HG02571 (cell line): ENCODE data around the gene FAM72C.
"Not testable (repeated sequence)": the region's sequence is repeated elsewhere in the genome, so short reads cannot be mapped to it uniquely, and the experiment has no call there.

Experiments used
- ATAC-seq: cut with Tn5 transposase; IDR thresholded peaks from one replicate; pipeline ENCODE4 v1.9.1; 2021; ENCODE audit warnings: mild to moderate bottlenecking, moderate library complexity; ENCODE audit not compliant: unreplicated experiment

Gene FAM72C

DNA sequence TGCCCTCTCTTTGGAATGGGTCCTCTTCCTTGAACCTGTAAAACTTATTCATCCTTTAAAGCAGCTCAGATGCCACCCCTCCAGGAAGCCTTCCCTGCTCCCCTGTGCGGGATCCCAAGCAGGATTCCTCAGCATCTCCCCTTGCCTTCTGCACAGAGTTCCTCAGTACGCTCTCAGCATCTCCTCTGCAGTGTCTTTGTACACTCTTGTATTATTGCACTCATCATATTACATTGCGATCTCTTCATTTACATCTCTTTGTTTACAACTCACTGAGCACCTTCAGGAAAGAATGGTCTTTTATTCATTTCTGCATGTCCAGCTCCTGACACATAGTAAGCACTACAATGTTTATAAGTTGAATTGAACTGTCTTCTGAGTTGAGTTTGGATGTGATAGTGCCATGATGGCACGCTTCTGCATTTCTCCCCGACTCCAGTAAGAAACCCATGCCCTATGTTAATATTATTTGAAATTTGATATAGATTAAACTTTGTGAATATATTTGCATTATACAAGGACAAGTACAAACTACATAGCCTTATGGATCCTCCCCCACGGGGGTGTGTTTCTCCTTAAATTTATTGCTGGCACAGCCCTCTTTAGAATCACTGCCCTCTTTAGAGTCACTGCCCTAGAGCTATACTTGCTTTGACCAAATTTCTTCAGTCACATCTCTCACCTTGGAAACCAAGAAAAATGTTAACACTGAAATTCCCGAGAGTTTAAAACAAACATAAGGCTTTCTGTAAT lies 13.1 kb upstream of the FAM72C start:
- not testable (repeated sequence) for ATAC-seq

DNA sequence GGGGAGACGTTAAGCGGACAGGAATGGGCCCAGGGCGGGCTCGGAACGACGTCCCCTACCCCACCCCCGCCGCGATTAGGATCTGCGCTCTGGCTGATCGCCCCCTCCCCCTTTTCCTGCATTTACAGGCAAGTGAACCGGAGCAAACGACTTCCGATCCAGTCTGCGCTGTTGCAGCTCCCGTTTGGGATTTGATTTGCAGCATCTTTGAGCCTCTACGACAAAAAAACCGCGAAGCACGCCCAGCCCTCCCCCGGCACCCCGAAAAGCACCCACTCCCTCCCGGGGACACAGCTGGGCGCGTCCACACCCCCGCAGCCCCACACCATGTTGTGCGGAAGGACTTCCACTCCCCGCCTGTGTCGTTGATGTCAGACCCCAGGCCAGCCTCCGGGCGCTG lies 2.6 kb upstream of the FAM72C start:
- ATAC-seq: not testable (repeated sequence)

DNA sequence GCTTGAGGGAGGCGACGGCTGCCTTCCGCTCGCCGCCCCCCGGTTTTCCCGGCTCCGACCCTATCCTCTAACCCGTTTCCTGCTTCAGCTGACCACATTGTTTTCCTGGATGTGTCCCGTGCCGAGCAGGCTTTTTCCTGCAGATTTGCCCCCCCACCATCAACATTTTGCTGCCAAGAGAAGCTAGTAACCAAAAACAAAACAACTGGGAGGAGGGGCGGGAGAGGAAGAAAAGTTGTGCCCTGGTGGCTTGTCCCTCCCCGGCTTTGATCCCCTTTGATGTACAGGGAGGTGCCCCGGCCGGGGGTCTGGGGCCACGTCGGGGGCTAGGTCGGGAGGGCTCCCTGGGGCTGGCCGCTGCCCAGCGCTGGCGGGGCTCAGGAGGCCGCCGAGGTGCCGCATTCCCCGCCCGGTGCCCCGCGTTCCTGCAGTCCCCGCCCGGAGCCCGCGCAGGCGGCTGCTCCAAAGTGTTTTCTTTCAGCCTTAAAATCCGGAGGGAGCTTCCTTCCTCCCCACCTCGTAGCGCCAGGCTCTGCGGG lies 2.2 kb upstream of the FAM72C start:
- ATAC-seq: not testable (repeated sequence)

DNA sequence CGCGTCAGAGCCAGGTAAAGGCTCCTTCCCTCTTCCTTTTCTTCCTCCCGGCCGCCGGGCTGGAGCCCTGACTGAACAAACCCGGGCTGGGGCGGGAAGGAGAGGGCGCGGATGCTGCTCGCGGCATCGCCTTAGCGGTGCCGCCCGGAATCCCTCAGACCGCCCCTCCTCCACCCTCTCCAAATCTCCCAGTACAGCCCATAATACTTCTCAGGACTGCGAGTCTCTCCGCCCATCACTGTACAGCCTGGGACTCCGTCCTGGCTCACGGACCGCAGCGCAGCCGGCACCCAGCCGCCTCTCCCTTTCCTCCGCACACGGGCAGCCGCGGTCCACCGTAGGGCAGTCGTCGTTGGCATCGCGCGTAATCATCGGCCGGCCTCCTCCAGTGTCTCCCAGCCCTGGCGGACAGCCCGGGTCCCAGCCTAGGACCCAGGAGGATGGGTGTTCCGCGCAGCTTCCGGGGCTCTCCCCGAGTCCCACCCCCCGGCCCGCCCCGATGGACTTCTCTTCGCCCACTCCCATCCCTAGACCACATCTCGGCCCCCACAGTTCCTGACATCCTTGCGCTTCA lies 1.1 kb upstream of the FAM72C start:
- peak; percentile 7 for ATAC-seq

DNA sequence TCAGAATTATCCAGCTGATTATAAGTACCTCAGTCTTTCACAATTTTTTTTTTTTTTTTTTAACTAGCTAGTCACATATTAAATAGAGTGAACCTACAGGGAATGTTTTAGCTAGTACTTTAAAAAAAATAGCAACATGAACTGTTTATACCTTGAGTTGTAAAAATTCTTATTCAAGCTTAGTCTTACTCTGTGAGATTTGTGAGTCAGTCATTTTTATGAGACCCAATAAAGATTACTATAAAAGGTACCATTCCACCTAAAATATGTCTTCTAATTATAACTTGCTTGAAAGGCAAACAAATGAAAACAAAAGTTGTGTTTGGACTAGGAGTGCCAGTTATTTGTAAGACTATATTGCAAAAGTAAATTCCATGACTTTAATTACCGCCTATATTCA lies 5.9 kb downstream of the FAM72C start:
- ATAC-seq: not testable (repeated sequence)

DNA sequence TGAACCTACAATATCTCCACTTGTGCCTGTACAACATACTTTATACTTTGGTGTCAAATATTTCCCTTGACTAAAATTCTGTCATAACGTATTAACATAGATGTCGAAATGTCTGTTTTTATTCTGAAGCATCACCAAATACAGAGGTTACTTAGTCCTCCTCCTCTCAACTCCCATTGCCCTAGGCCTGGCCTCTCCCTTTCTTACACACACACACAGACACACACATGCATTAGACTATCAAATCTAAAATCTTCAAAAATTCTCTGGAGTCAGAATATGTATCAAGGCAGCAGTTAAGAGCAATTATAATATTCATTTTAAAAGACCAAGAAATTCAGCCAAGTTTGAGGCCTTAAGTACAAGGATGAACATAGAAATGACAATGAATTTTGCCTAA lies 7.5 kb downstream of the FAM72C start:
- not testable (repeated sequence) for ATAC-seq

DNA sequence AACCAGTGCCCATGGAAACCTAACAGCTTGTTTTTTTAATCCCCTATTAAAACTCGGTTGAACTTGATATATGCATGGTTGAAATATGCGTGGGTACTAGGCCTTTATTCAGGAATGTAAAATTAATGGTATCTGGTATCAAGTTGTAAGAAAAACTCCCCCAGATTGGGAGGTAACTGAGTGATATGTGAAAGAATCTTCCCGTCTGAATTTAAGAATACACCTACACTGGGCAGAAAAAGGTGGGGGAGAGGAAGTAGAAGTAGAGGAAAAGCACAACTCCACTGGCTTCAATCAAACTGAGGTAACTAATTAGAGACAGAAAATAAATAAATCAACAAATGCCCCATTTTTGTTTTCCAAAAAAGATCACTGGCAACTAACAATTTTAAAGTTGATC lies 15.9 kb downstream of the FAM72C start:
- ATAC-seq: not testable (repeated sequence)

DNA sequence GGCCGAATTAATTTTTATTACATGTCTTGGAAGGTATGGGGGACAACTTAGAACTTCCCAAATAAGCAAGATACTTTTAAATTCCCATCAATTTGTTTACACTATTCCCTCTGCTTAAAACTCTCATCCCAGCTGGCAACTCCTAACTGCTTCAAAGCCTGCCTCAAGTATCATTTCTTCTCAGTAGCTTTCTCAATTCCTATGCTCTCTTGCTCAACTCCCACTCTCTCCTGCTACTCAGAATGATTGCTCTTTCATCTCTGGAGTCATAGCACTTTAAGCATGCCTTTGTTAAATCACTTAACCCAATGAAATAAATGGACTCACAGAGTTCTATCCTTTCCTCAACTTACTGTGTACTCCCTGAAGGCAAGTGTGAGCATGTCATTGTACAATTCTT lies 18.9 kb downstream of the FAM72C start:
- ATAC-seq: not testable (repeated sequence)

DNA sequence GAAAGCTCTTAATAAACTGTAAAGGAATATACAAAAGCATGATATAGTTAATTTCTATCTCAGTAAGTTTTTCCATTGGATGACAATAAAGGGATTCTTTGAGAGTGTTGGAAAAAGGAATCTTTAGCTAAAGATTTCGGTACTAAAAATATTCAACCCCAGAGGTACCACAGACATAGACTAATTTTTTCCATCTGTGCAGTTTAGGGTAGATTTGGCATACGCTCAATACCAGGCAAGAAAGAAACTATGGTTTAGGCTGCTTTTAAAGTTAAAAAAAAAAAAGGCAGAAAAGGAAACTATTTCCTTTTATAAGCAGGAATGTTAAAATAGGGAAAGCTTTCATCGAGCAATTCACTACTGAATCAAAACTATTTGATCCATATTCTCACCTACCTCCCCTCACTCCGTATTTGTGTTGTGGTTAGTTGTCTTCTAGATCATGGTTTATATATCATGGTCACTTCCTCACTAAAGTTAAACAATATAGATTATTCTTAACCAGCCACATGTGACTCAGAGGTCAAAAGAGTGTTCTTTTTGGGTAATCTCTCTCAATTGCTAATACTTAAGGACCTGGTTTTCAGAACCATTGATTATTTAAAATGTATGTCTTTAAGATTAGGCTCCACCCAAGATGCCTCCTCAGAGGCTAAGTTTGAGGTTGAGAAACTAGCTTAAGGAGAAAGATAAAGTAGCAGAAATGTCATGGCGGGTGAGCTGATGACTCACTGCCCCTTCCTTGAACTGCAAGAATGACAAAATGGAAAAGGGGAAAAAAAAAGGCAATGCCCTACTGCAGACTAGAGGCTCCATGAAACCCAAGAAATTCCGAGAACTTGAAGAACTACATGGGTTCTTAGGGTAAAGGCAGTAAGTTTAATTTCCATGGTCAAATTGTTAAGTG lies 20.0 kb downstream of the FAM72C start:
- ATAC-seq: not testable (repeated sequence)

DNA sequence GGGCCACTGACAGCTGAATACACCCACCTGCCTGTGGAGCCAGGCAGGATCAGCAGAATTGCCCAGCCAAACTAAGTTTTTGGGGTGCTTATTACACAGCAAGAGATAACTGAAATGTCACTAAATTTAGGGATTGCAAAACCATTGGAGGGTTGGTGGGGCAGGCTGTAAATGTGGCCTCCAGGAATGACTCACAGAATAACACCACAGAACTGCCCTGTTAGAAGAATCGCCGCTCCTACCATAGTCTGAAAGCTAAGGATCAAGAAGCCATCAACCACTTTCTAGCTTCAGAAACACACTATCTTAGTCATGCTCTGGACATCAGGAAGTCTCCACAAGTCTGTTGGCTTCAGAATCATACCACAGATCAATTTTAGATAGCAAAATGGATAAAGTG lies 24.0 kb downstream of the FAM72C start:
- not testable (repeated sequence) for ATAC-seq

DNA sequence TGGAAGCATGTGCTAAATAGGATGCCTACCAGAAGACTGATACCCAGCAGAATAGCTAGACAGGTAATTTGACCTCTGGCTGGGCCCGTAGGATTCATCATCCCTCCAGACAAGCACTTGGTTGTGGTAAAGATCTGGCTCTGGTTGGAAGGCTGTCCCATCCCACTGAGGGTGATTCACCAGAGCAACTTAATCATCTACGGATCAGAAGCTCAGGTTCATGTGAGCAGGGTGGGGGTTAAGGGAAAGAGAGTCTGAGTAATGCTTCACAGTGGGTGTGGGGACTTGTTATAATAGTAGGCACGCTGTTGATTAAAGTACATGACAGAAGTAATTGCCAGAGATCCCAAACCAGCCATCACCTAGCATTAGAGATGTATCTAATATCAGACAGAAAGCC lies 26.5 kb downstream of the FAM72C start:
- not testable (repeated sequence) for ATAC-seq

DNA sequence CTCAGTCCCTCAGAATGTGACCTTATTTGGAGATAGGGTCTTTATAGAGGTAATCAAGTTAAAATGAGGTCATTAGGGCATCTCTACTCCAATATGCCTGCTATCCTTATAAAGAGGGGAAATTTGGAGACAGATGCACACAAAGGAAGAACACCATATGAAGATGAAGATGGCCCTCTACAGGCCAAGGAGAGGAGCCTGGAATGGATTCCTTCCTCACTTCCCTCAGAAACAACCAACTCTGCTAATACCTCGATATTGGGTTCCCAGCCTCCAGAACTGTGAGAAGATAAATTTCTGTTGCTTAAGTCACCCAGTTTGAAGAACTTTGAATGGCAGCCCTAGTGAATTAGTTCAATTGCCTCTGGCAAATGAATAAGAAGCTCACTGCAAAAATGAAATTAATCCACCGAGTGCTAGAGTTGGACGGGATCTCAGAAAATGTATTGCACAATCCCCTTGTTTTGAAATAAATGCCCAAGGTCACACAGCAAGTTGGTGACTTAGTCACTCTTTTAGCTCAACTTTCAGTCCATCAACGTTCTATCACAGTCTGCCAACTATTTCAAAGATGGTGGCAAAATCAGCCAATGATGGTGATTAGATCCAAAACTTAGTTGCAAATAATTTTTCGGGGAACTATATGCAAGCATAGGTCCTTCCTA lies 27.1 kb downstream of the FAM72C start:
- ATAC-seq: not testable (repeated sequence)

DNA sequence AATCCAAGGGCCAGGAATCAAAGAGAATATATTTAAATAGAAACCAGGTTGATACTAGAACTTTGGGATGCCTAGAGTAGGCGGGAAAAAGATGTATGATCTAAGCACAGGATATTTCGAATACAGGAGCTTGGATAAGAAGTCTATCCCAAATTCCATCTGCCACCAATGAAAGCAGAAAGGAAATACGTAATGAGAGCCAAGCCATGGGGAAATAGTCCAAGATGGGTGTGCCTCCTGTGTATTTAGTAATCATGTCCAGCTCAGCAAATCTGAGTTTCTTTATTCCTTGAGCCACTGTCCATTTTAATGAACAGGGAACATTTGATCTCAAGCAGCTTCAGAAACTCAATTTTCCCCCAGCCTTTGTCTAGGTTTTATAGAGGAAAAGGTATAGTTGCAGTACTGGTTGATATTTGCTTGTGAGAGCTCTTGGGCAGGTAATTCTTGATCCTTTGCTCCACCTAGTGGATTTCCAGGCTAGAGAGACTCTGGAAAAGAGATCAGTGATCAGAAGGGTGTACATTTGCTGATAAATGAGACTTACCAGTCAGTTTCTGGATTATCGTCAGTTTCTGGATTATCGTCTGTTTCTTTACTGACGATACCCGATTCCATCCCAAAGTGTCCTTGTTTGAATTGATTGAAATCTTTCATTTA lies 28.3 kb downstream of the FAM72C start:
- not testable (repeated sequence) for ATAC-seq

DNA sequence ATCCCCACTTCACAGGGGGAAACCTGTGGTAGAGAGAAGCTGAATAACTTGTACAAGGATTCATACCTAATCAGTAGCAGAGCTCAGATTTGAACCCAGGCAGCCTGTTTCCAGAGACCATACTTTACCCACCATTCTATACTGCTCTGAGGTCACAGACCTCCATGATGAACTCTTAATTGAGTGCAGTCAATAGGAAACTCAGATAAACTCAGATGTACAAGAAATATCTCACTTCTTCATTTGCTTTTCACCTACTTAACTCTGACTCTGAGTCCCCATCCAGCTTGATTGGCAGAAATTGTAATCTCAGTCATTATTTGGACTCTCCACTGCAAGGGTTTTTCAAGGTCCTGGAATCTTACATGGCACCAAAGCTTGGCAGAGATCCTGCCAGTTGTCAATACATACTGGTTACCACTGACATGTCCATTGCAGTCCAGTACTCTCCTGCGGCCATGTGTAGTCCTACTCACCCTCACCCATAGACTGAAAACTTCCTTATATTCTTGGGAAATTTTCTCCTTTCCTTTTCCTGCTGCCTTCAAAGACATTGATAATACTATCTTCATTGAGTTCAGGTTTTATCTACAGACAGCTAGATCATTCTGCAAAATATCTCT lies 29.4 kb downstream of the FAM72C start:
- ATAC-seq: not testable (repeated sequence)

DNA sequence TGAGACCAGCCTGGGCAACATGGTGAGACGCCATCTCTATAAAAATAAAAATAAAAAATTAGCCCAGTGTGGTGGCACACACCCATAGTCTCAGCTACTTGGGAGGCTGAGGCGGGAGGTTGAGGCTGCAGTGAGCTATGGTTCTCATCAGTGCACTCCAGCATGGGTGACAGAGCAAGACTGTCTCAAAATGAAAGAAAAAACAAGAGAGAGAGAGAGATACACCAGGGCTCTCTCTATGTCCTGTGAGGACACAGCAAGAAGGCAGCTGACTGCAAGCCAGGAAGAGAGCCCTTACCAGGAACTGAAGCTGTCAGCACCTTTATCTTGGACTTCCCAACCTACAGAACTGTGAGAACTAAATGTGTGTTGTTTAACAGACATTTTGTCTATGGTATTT lies 32.1 kb downstream of the FAM72C start:
- not testable (repeated sequence) for ATAC-seq

DNA sequence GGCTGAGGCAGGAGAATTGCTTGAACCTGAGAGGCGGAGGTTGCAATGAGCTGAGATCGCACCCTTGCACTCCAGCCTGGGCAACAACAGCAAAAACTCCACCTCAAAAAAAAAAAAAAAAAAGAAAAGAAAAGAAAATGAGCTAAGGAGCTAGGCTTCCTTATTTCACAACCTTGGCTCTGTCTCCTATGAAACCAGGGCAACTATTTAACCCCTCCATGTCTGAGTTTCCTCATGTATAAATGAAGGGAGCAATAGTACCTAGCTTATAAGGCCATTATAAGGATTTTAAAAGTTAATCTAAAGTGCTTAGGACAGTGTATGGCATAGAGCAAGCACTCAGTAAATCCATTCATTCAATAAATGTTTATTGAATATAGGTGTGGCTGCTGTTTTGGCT lies 32.9 kb downstream of the FAM72C start:
- ATAC-seq: not testable (repeated sequence)

DNA sequence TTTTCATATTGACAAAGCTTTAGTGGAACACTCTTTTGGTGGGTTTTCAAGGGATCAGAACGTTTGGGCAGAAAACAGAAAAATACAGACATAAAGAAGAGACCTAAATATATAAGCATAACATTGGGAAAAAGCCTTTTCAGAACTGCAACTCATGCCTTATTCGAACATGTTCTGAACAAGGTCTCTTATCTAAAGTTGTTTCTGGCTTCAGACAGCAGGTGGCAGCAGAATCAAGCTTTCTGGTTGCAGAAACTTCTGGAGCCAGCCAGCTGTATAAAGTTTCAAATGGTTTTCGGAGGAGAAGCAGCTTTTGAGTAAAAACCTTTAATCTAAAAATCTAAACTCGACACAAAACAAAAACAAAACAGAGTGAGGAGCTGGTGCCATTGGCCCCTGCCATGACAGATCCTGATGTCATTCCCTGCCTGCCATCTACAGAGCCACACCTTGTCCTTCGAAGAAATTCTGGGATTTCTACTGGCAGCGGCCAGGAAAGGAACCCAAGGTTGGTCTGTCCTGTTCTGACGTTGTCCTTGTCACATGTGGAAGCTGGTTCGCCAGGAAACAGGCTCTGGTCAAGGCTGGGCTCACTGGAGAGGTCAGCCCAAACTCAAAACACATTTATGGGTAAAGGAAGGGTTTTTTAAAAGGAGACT lies 35.2 kb downstream of the FAM72C start:
- not testable (repeated sequence) for ATAC-seq

DNA sequence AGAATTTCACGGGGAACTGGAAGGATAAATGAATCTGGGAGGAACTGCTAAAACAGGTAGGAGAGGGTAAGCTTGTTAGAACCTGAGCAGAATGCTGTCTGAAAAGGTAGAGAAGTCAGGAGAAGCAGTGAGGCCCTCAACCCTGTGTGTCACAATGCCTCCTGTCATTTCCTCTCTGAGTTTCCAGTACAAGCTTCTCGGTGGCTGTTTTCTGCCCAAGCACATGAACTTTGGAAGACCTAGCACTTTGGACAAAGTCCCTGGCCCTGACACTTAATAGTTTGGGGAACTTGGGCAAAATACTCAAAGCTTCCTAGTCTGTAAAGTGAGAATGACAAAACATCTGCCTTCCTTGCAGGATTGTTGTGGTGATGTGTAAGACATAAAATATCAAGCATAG lies 52.7 kb downstream of the FAM72C start:
- not testable (repeated sequence) for ATAC-seq

DNA sequence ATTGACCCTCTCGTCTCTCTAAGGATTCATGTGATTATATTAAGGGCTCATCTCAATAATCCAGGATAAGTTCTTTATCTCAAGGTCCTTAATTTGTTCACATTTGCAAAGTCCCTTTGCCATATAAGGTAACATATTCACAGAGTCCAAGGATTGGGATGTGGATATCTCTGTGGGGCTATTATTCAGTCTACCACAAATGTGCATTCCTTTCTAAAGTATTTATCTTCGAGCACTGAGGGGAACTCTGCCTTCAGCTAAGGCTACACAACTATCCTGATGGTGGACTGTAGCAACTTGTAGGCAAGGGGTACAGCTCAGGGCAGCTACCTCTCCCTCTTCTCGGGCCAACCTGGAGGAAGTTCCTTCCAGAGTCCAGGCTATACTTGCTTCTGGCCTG lies 53.2 kb downstream of the FAM72C start:
- ATAC-seq: not testable (repeated sequence)
